ENCODE measurements around the gene AQP3.

- TF ChIP-seq SIN3A (IDR thresholded peaks at IDR 0.05; ENCODE audit: borderline replicate concordance, insufficient read depth, low read length) (peak; percentile 97; the same call in 1 of the 2 replicates), REST (IDR thresholded peaks at IDR 0.05; ENCODE audit: insufficient read depth in 1 of 2, low read depth in 2 of 2, low read length in 2 of 2) (no peak), TAF1 (IDR thresholded peaks at IDR 0.05; ENCODE audit: borderline replicate concordance, insufficient read depth, low read length) (peak; percentile 18; the same call in 1 of the 2 replicates), POLR2AphosphoS5 (IDR thresholded peaks at IDR 0.05; ENCODE audit: low read depth, low read length) (peak; percentile 77), FOXP2 (optimal IDR thresholded peaks at IDR 0.05; ENCODE audit: borderline replicate concordance, extremely low read depth, extremely low read length, insufficient read depth) (no peak)
These were observed 26.4 kb upstream of the AQP3 start, which contains the start of gene NOL6 for GRCh38 chr9:33473643-33474352.
